ENCODE measurements around the gene ACTN2. TPM values are rescaled to one million over a fixed set of nuclear protein-coding genes. Genes with fewer than 3 reads are reported as not detected.

Gene ACTN2
- total RNA-seq, 4 donors from 2014 or later = 0.21 to 1.1 (median 0.65) TPM

GRCh38 chr1:236812334-236813030 lies 126.2 kb downstream of the ACTN2 start:
- no peak for TF ChIP-seq EP300 (IDR thresholded peaks at IDR 0.05)
- TF ChIP-seq, protein P1, sequence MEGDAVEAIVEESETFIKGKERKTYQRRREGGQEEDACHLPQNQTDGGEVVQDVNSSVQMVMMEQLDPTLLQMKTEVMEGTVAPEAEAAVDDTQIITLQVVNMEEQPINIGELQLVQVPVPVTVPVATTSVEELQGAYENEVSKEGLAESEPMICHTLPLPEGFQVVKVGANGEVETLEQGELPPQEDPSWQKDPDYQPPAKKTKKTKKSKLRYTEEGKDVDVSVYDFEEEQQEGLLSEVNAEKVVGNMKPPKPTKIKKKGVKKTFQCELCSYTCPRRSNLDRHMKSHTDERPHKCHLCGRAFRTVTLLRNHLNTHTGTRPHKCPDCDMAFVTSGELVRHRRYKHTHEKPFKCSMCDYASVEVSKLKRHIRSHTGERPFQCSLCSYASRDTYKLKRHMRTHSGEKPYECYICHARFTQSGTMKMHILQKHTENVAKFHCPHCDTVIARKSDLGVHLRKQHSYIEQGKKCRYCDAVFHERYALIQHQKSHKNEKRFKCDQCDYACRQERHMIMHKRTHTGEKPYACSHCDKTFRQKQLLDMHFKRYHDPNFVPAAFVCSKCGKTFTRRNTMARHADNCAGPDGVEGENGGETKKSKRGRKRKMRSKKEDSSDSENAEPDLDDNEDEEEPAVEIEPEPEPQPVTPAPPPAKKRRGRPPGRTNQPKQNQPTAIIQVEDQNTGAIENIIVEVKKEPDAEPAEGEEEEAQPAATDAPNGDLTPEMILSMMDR (IDR thresholded peaks at IDR 0.05) = no peak
- TF ChIP-seq POLR2A (IDR thresholded peaks at IDR 0.05) = no peak
- H3K27ac ChIP-seq = no peak overlapping the region
- H3K36me3 ChIP-seq = peaks cover 0 to 88% (median 6%) of the 10 kb centered on the region in 3 donors
- no peaks in the 10 kb centered on the region for H3K27me3 ChIP-seq
- no peak for DNase-seq (ENCODE audit: low spot score in 2 of 2)
- H3K4me3 ChIP-seq = no peak overlapping the region
- WGBS, 2 donors = 94 to 95% methylated on average over 5 of the region's 5 CpGs
- peaks cover 0 to 18% (median 0%) of the 10 kb centered on the region in 4 donors for H3K4me1 ChIP-seq
- no peaks in the 10 kb centered on the region for H3K9me3 ChIP-seq

Other genes with a start within 250 kb of the ACTN2 start
- 10 to 100 TPM; 62.0 to 93.3 (median 76.8) TPM for gene LGALS8, start 162.5 kb upstream of the ACTN2 start, total RNA-seq
- 10 to 100 TPM; 17.0 to 32.4 (median 19.4) TPM for gene HEATR1, start 82.0 kb upstream of the ACTN2 start, total RNA-seq
- gene MTR, start 108.8 kb downstream of the ACTN2 start, total RNA-seq = 10 to 100 TPM; 42.3 to 55.3 (median 44.7) TPM

Data from tibial nerve (tissue), 4 donors.